A673 (cell line): ENCODE results near the gene MED6. TPM values are rescaled to one million over a fixed set of nuclear protein-coding genes. Genes with fewer than 3 reads are reported as not detected.
A peak's percentile ranks its signal among the peaks of the same experiment; 100 is the strongest.

ENCODE experiments used
- BruUV-seq: library from RNA; stranded (reverse); fragments of 400-500 nt; replicated peaks from 2 replicates; lab custom pipeline; 2021; lab: Mats Ljungman, UMichigan
- CTCF ChIA-PET: fragments of 300-600 bp; sonication (Branson Sonifier 250); formaldehyde crosslinking; loops from one replicate; lab custom pipeline; 2022; ENCODE audit warnings: antibody characterized with exemption; lab: Charles Lee
- POLR2A ChIA-PET: fragments of 300-600 bp; sonication (Branson Sonifier 250); formaldehyde crosslinking; loops from one replicate; lab custom pipeline; 2022; ENCODE audit warnings: antibody characterized with exemption; ENCODE audit not compliant: low non-redundant PET; lab: Charles Lee
- DNase-seq: peaks from one replicate; pipeline ENCODE4 v3.0.0-alpha.2; 2015; ENCODE audit warnings: low spot score
- H3K27ac ChIP-seq: fragments of 200-600 bp; sonication (generic); 2 replicates; pipeline ENCODE4 v1.5.1; 2016; ENCODE audit warnings: mixed run types, low read depth, mild to moderate bottlenecking, mixed read lengths, antibody characterized with exemption, low read length; ENCODE audit not compliant: poor library complexity, severe bottlenecking
- H3K27me3 ChIP-seq: fragments of 200-600 bp; sonication (generic); replicated peaks from 2 replicates; pipeline ENCODE4 v1.6.1; 2017; ENCODE audit warnings: mixed run types, low read depth, mild to moderate bottlenecking, mixed read lengths, antibody characterized with exemption, low read length; ENCODE audit not compliant: insufficient read depth, poor library complexity
- H3K36me3 ChIP-seq: fragments of 200-600 bp; sonication (generic); 2 replicates; pipeline ENCODE4 v1.6.1; 2016; ENCODE audit warnings: mixed run types, mild to moderate bottlenecking, mixed read lengths, antibody characterized with exemption, low read length; ENCODE audit not compliant: insufficient read depth, poor library complexity, severe bottlenecking
- H3K4me1 ChIP-seq: fragments of 200-600 bp; sonication (generic); 2 replicates; pipeline ENCODE4 v1.6.1; 2017; ENCODE audit warnings: mixed run types, mild to moderate bottlenecking, mixed read lengths, antibody characterized with exemption, low read length; ENCODE audit not compliant: insufficient read depth, poor library complexity, severe bottlenecking
- H3K4me3 ChIP-seq: fragments of 200-600 bp; sonication (generic); 2 replicates; pipeline ENCODE4 v1.5.1; 2016; ENCODE audit warnings: low read depth, mixed run types, mild to moderate bottlenecking, mixed read lengths, low read length; ENCODE audit not compliant: poor library complexity, severe bottlenecking
- H3K9me3 ChIP-seq: fragments of 200-600 bp; sonication (generic); 2 replicates; pipeline ENCODE4 v1.6.1; 2016; ENCODE audit warnings: mixed run types, low read depth, mild to moderate bottlenecking, mixed read lengths, antibody characterized with exemption, low read length; ENCODE audit not compliant: poor library complexity, severe bottlenecking
- EZH2 ChIP-seq: fragments of 200-600 bp; sonication (generic); IDR thresholded peaks from 2 replicates; pipeline ENCODE4 v1.6.1; 2017; ENCODE audit warnings: borderline replicate concordance, low read depth, mild to moderate bottlenecking, mixed read lengths, antibody characterized with exemption, low read length; ENCODE audit not compliant: poor library complexity, severe bottlenecking
- intact Hi-C: fragments of 100-400 bp; cut with micrococcal nuclease; formaldehyde crosslinking; loops from one replicate; pipeline ENCODE4 v1.10.0; 2022; ENCODE audit not compliant: unreplicated experiment
- total RNA-seq: library from RNA; stranded (reverse); gene quantifications from 2 replicates; pipeline ENCODE4 v1.2.3, GENCODE V29; 2021
- TF ChIP-seq, protein P1 (sequence below): fragments of 300-800, 200-600 bp; sonication (generic); conservative IDR thresholded peaks from 2 replicates; pipeline ENCODE4 v1.5.1; 2017; ENCODE audit warnings: low read depth, mild to moderate bottlenecking, antibody characterized with exemption, low read length, moderate library complexity, mixed read lengths

MED6 gene
- total RNA-seq, 1 experiment from 2014 or later: 56.8 TPM

DNA sequence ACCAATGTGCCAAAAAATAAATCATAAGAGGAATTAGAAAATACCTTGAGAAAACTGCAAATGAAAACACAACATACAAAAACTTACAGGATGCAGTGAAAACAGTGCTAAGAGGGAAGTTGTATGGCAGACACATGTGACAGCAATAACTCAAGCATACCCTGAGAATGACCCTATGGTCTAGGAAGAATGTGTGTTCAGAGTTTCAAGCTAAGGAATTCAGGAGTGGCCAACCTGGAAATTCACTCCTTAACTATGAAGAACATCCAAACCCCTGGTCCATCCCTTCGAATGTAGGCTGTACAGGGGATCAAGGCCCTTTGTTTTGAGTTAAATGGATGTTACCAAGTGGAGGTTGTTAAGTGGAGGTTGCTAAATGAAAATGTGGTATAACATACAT is 24.5 kb upstream of the MED6 start:
- H3K27me3 ChIP-seq: no peaks in the 10 kb centered on the region
- no peak for TF ChIP-seq EZH2
- TF ChIP-seq, protein P1, sequence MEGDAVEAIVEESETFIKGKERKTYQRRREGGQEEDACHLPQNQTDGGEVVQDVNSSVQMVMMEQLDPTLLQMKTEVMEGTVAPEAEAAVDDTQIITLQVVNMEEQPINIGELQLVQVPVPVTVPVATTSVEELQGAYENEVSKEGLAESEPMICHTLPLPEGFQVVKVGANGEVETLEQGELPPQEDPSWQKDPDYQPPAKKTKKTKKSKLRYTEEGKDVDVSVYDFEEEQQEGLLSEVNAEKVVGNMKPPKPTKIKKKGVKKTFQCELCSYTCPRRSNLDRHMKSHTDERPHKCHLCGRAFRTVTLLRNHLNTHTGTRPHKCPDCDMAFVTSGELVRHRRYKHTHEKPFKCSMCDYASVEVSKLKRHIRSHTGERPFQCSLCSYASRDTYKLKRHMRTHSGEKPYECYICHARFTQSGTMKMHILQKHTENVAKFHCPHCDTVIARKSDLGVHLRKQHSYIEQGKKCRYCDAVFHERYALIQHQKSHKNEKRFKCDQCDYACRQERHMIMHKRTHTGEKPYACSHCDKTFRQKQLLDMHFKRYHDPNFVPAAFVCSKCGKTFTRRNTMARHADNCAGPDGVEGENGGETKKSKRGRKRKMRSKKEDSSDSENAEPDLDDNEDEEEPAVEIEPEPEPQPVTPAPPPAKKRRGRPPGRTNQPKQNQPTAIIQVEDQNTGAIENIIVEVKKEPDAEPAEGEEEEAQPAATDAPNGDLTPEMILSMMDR: no peak
- CTCF ChIA-PET: interaction anchor here (0.5 kb wide), 1 partner anchor 1209 kb away, joined by 5 read pairs; no protein-coding TSS in a partner anchor
- H3K4me1 ChIP-seq: no peaks in the 10 kb centered on the region
- H3K4me3 ChIP-seq: no peak overlapping the region
- intact Hi-C loops: loop anchor here (5.0 kb wide), 2 partner anchors 192 to 347 kb away; no protein-coding TSS in a partner anchor
- H3K9me3 ChIP-seq: peaks cover 16% of the 10 kb centered on the region
- no peaks in the 10 kb centered on the region for H3K36me3 ChIP-seq
- DNase-seq: no peak
- POLR2A ChIA-PET: no interaction called here
- no peak overlapping the region for H3K27ac ChIP-seq
- BruUV-seq: no TSS peak

DNA sequence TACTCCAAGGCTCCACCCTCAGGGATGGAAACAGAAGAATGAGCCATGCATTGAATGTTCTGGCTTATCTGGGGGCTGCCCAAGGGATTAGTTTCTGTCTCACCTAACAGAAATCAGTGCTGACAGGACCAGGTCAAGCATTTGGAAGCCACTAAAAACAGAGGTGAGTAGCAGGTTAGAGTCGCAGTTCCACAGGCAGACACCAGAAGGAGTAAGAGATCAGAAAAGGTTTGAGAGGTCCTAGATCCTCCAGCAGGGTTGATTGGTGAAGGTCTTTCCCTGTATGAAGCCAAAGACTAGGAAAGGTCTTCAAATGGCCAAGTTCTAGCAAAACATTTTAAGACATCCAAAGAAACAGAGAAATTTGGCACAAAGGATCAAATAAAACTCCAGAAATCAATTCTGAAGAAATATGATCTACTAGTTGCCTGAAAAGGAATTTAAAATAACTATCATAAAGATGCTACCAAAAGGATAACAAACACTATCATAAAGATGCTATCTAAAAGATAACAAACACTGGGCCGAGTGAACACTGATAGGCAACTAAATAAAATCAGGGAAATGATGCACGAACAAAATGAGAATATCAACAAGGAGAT is 21.8 kb upstream of the MED6 start:
- H3K36me3 ChIP-seq: no peaks in the 10 kb centered on the region
- ChIA-PET POLR2A (no interaction called here), CTCF (interaction anchor here (0.6 kb wide), 1 partner anchor 524 kb away, joined by 3 read pairs; no protein-coding TSS in a partner anchor)
- H3K4me3 ChIP-seq: no peak overlapping the region
- no TSS peak for BruUV-seq
- no peaks in the 10 kb centered on the region for H3K27me3 ChIP-seq
- intact Hi-C loops: loop anchor here (1.0 to 5.0 kb wide), 3 partner anchors 92 to 350 kb away; no protein-coding TSS in a partner anchor
- no peak overlapping the region for H3K27ac ChIP-seq
- peak; percentile 57 for DNase-seq
- peaks cover 12% of the 10 kb centered on the region for H3K9me3 ChIP-seq
- TF ChIP-seq, protein P1: peak; percentile 77
- TF ChIP-seq EZH2: no peak
- H3K4me1 ChIP-seq: no peaks in the 10 kb centered on the region

DNA sequence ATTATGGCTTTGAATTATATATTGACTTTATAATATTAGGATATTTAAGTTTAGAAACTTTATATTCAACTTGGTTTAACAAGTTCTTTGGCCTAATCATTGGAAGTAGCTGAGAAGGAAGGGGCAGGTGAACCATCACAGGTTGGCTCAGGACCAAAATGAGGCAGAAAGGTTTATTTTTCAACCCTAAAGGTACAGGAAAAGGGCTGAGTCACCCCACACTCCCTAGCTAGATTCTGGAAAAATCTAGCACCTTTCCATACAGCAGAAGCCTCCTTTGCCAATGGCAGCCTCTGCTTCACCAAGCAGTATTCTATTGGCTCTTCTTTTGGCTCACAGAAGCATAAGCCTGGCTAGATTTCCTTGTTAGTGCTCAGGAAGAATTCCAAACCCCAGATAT is 19.3 kb upstream of the MED6 start:
- no TSS peak for BruUV-seq
- intact Hi-C loops: loop anchor here (5.0 kb wide), 2 partner anchors 198 to 353 kb away; no protein-coding TSS in a partner anchor
- Histone ChIP-seq H3K27me3 (no peaks in the 10 kb centered on the region), H3K4me3 (no peak overlapping the region), H3K4me1 (no peaks in the 10 kb centered on the region), H3K27ac (no peak overlapping the region), H3K9me3 (no peaks in the 10 kb centered on the region), H3K36me3 (no peaks in the 10 kb centered on the region)
- TF ChIP-seq, protein P1: no peak
- no peak for TF ChIP-seq EZH2
- no peak for DNase-seq
- ChIA-PET CTCF (no interaction called here), POLR2A (no interaction called here)
